IMR-90 (cell line): ENCODE measurements around the gene GNG2. TPM values are rescaled to one million over a fixed set of nuclear protein-coding genes. Genes with fewer than 3 reads are reported as not detected.
A peak's percentile ranks its signal among the peaks of the same experiment; 100 is the strongest.

Source experiments
- ATAC-seq: fragments of 200-7000 bp; cut with Tn5 transposase; 2 replicates; pipeline ENCODE4 v1.9.1; 2020; ENCODE audit warnings: low read depth, mild to moderate bottlenecking, moderate library complexity
- BruUV-seq: library from RNA; stranded (reverse); fragments of 400-500 nt; replicated peaks from 2 replicates; lab custom pipeline; 2021; lab: Mats Ljungman, UMichigan
- CTCF ChIA-PET: fragments of 300-600 bp; formaldehyde crosslinking; extraction: SDS; loops from one replicate; lab custom pipeline; 2021; ENCODE audit warnings: antibody characterized with exemption; lab: Yijun Ruan, JAX
- POLR2A ChIA-PET: fragments of 300-600 bp; sonication (Branson Sonifier 250); formaldehyde crosslinking; loops from one replicate; lab custom pipeline; 2022; ENCODE audit warnings: antibody characterized with exemption; ENCODE audit not compliant: unreplicated experiment; lab: Charles Lee
- DNase-seq: peaks from one replicate; pipeline ENCODE4 v3.0.0; 2013
- H2AFZ ChIP-seq: replicated peaks from 2 replicates; pipeline ENCODE3; 2013; ENCODE audit warnings: low read length, mild to moderate bottlenecking; ENCODE audit not compliant: poor library complexity
- H2AK5ac ChIP-seq: 2 replicates; pipeline ENCODE4 v1.6.1; 2013; ENCODE audit warnings: low read depth, low read length, inconsistent platforms
- H2AK9ac ChIP-seq: replicated peaks from 2 replicates; pipeline ENCODE3; 2013; ENCODE audit warnings: mild to moderate bottlenecking, low read depth, low read length, moderate library complexity; ENCODE audit not compliant: poor library complexity
- H2BK120ac ChIP-seq: 2 replicates; pipeline ENCODE4 v1.6.1; 2013; ENCODE audit warnings: low read depth, low read length, inconsistent platforms
- H2BK15ac ChIP-seq: 3 replicates; pipeline ENCODE4 v1.6.1; 2013; ENCODE audit warnings: low read depth, low read length, inconsistent platforms
- H2BK20ac ChIP-seq: 2 replicates; pipeline ENCODE4 v1.6.1; 2013; ENCODE audit warnings: low read depth, mild to moderate bottlenecking, inconsistent platforms, low read length, moderate library complexity
- H2BK5ac ChIP-seq: 2 replicates; pipeline ENCODE4 v1.6.1; 2013; ENCODE audit warnings: mild to moderate bottlenecking, low read depth, low read length, inconsistent platforms; ENCODE audit not compliant: poor library complexity, severe bottlenecking
- H3K14ac ChIP-seq: replicated peaks from 2 replicates; pipeline ENCODE4 v1.6.1; 2013; ENCODE audit warnings: low read depth, low read length, inconsistent platforms
- H3K18ac ChIP-seq: 2 replicates; pipeline ENCODE4 v1.6.1; 2013; ENCODE audit warnings: low read depth, low read length, control low read depth
- H3K23ac ChIP-seq: 2 replicates; pipeline ENCODE4 v1.6.1; 2013; ENCODE audit warnings: low read depth, low read length, inconsistent platforms
- H3K27ac ChIP-seq: 2 replicates; pipeline ENCODE4 v1.5.1; 2013; ENCODE audit warnings: mild to moderate bottlenecking, control low read depth, low read length; ENCODE audit not compliant: insufficient read depth
- H3K27me3 ChIP-seq: 2 replicates; pipeline ENCODE4 v1.6.1; 2013; ENCODE audit warnings: low read length; ENCODE audit not compliant: control insufficient read depth, insufficient read depth
- H3K36me3 ChIP-seq: 2 replicates; pipeline ENCODE4 v1.6.1; 2013; ENCODE audit warnings: low read length, mixed read lengths; ENCODE audit not compliant: control insufficient read depth, insufficient read depth
- H3K4ac ChIP-seq: 2 replicates; pipeline ENCODE4 v1.6.1; 2013; ENCODE audit warnings: low read depth, low read length, inconsistent platforms
- H3K4me1 ChIP-seq: 2 replicates; pipeline ENCODE4 v1.6.1; 2013; ENCODE audit warnings: low read length, mixed read lengths; ENCODE audit not compliant: control insufficient read depth, insufficient read depth
- H3K4me2 ChIP-seq: 2 replicates; pipeline ENCODE4 v1.6.1; 2013; ENCODE audit warnings: low read depth, mild to moderate bottlenecking, control low read depth, low read length, moderate library complexity
- H3K4me3 ChIP-seq: 2 replicates; pipeline ENCODE4 v1.5.1; 2013; ENCODE audit warnings: low read depth, mild to moderate bottlenecking, control low read depth, low read length, moderate library complexity; ENCODE audit not compliant: insufficient read depth
- H3K56ac ChIP-seq: 2 replicates; pipeline ENCODE4 v1.6.1; 2013; ENCODE audit warnings: low read length, inconsistent platforms; ENCODE audit not compliant: insufficient read depth; ENCODE audit errors: extremely low read depth
- H3K79me1 ChIP-seq, 2 experiments: 2 replicates each; pipeline ENCODE4 v1.6.1; 2013; ENCODE audit warnings: low read length in 2 of 2, inconsistent platforms in 1 of 2, low read depth in 1 of 2
- H3K9ac ChIP-seq: 2 replicates; pipeline ENCODE4 v1.6.1; 2013; ENCODE audit warnings: low read depth, low read length, control low read depth
- H3K9me1 ChIP-seq: 2 replicates; pipeline ENCODE4 v1.6.1; 2013; ENCODE audit warnings: low read length, inconsistent platforms; ENCODE audit not compliant: insufficient read depth
- H3K9me3 ChIP-seq: 2 replicates; pipeline ENCODE4 v1.6.1; 2013; ENCODE audit warnings: low read length; ENCODE audit not compliant: control insufficient read depth, insufficient read depth
- H4K20me1 ChIP-seq: 2 replicates; pipeline ENCODE4 v1.6.1; 2013; ENCODE audit warnings: low read length, inconsistent platforms; ENCODE audit not compliant: insufficient read depth
- H4K5ac ChIP-seq: 2 replicates; pipeline ENCODE4 v1.6.1; 2013; ENCODE audit warnings: mild to moderate bottlenecking, low read depth, low read length, control low read depth
- H4K8ac ChIP-seq, 2 experiments: 2 replicates each; pipeline ENCODE4 v1.6.1; 2013; ENCODE audit warnings: low read depth in 2 of 2, low read length in 2 of 2, control low read depth in 1 of 2, inconsistent platforms in 1 of 2
- H4K91ac ChIP-seq: 2 replicates; pipeline ENCODE4 v1.6.1; 2013; ENCODE audit warnings: low read depth, low read length, inconsistent platforms; ENCODE audit not compliant: insufficient read depth
- BHLHE40 ChIP-seq: fragments of 150-350 bp; IDR thresholded peaks from 2 replicates; pipeline ENCODE4 v1.6.1; 2016; ENCODE audit warnings: mild to moderate bottlenecking, low read depth, low read length
- CEBPB ChIP-seq: IDR thresholded peaks from 2 replicates; pipeline ENCODE4 v1.6.1; 2012; ENCODE audit warnings: low read depth, low read length, improper control_type of control experiment
- CHD1 ChIP-seq: IDR thresholded peaks from 2 replicates; pipeline ENCODE4 v1.6.1; 2012; ENCODE audit warnings: low read depth, low read length, improper control_type of control experiment
- CTCF ChIP-seq: conservative IDR thresholded peaks from 2 replicates; pipeline ENCODE4 v1.5.1; 2012; ENCODE audit warnings: mild to moderate bottlenecking, low read depth, low read length, improper control_type of control experiment
- ELK1 ChIP-seq: fragments of 150-350 bp; IDR thresholded peaks from 2 replicates; pipeline ENCODE4 v1.6.1; 2016; ENCODE audit warnings: low read depth, mild to moderate bottlenecking, low read length, moderate library complexity, borderline replicate concordance
- FOS ChIP-seq: fragments of 150-350 bp; IDR thresholded peaks from 2 replicates; pipeline ENCODE4 v1.6.1; 2016; ENCODE audit warnings: low read depth, low read length
- MAFK ChIP-seq: IDR thresholded peaks from 2 replicates; pipeline ENCODE4 v1.6.1; 2012; ENCODE audit warnings: low read depth, low read length, improper control_type of control experiment
- MAZ ChIP-seq: IDR thresholded peaks from 2 replicates; pipeline ENCODE4 v1.6.1; 2012; ENCODE audit warnings: low read depth, mild to moderate bottlenecking, low read length, improper control_type of control experiment, moderate library complexity, borderline replicate concordance
- MXI1 ChIP-seq: IDR thresholded peaks from 2 replicates; pipeline ENCODE4 v1.6.1; 2012; ENCODE audit warnings: low read depth, mild to moderate bottlenecking, low read length, moderate library complexity, borderline replicate concordance
- NFE2L2 ChIP-seq: fragments of 150-350 bp; IDR thresholded peaks from 2 replicates; pipeline ENCODE4 v1.6.1; 2016; ENCODE audit warnings: low read depth, mild to moderate bottlenecking, low read length
- POLR2A ChIP-seq: IDR thresholded peaks from 2 replicates; pipeline ENCODE4 v1.6.1; 2012; ENCODE audit warnings: mild to moderate bottlenecking, low read depth, low read length
- RAD21 ChIP-seq: IDR thresholded peaks from 2 replicates; pipeline ENCODE4 v1.6.1; 2012; ENCODE audit warnings: low read length, improper control_type of control experiment
- RCOR1 ChIP-seq: IDR thresholded peaks from 2 replicates; pipeline ENCODE4 v1.6.1; 2012; ENCODE audit warnings: mild to moderate bottlenecking, low read length, improper control_type of control experiment; ENCODE audit not compliant: insufficient replicate concordance
- RFX5 ChIP-seq: IDR thresholded peaks from 2 replicates; pipeline ENCODE4 v1.8.0; 2012; ENCODE audit warnings: low read depth, mild to moderate bottlenecking, low read length, moderate library complexity
- SMC3 ChIP-seq: fragments of 150-350 bp; IDR thresholded peaks from 2 replicates; pipeline ENCODE4 v1.6.1; 2016; ENCODE audit warnings: low read depth, mild to moderate bottlenecking, antibody characterized with exemption, low read length, moderate library complexity
- USF2 ChIP-seq: fragments of 150-350 bp; IDR thresholded peaks from 2 replicates; pipeline ENCODE4 v1.6.1; 2017; ENCODE audit warnings: mild to moderate bottlenecking, antibody characterized with exemption, low read length, low read depth
- WGBS, 2 experiments: methylation state at CpG; one replicate each; pipeline versions ENCODE4 v1.1.5 to v1.1.7; 2013; ENCODE audit warnings: missing lambda C conversion rate in 2 of 2; ENCODE audit not compliant: insufficient read length in 1 of 2; ENCODE audit errors: extremely low coverage in 2 of 2; 5-methylcytosine and 5-hydroxymethylcytosine counted together
- dilution Hi-C: fragments of 300-500 bp; cut with HindIII; formaldehyde crosslinking; loops from one replicate; pipeline ENCODE4 v1.14.3; 2018; ENCODE audit warnings: low sequenced_read_pairs; ENCODE audit not compliant: unreplicated experiment
- in situ Hi-C: fragments of 300-500 bp; cut with MboI; formaldehyde crosslinking; loops from 3 replicates; pipeline ENCODE4 v1.14.3; 2019; ENCODE audit warnings: low sequenced_read_pairs, inconsistent platforms, mixed read lengths
- intact Hi-C: fragments of 100-400 bp; cut with micrococcal nuclease; formaldehyde crosslinking; loops from 2 replicates; pipeline ENCODE4 v1.10.0; 2022
- polyA plus RNA-seq, 3 experiments: library from polyadenylated mRNA; depleted of rRNA; stranded (reverse); fragments of >200 nt; gene quantifications; 2 replicates each; pipeline ENCODE4 v1.2.3, GENCODE V29; 2012; ENCODE audit warnings: low replicate concordance in 1 of 3
- total RNA-seq: library from RNA; depleted of rRNA; stranded (reverse); fragments of >200 nt; gene quantifications from 2 replicates; pipeline ENCODE4 v1.2.3, GENCODE V29; 2012

The GNG2 gene
- total and polyA plus RNA-seq, 2 of the 4 experiments (the other 2 are of a cell fraction), result 13.1 to 14.6 TPM

GRCh38 chr14:51938821-51939220 is 78.4 kb downstream of the GNG2 start:
- Histone ChIP-seq H3K18ac (no peak overlapping the region), H2BK15ac (no peak overlapping the region), H3K9me3 (no peaks in the 10 kb centered on the region), H4K8ac (no peak overlapping the region), H3K36me3 (no peaks in the 10 kb centered on the region), H2AFZ (no peak overlapping the region), H3K14ac (peak overlapping the region; percentile 32; the same call in 1 of the 2 replicates), H3K4me1 (no peaks in the 10 kb centered on the region), H3K9ac (no peak overlapping the region), H3K27me3 (no peaks in the 10 kb centered on the region), H3K27ac (no peak overlapping the region), H2AK9ac (no peak overlapping the region), H3K23ac (no peak overlapping the region), H2BK20ac (no peak overlapping the region), H3K79me1 (0 out of 4 replicates have a peak, but pooled peaks cover 2 to 7% of the 10 kb centered on the region in 2 experiments), H2BK120ac (no peak overlapping the region), H3K9me1 (no peaks in the 10 kb centered on the region; the same call in 1 of the 2 replicates), H3K4me3 (no peak overlapping the region), H2BK5ac (no peak overlapping the region), H3K56ac (no peak overlapping the region), H4K20me1 (no peaks in the 10 kb centered on the region), H3K4me2 (no peak overlapping the region), H4K91ac (no peak overlapping the region), H3K4ac (no peak overlapping the region), H4K5ac (no peak overlapping the region), H2AK5ac (no peak overlapping the region)
- dilution Hi-C loops, result no loop called here
- in situ Hi-C loops, result no loop called here
- intact Hi-C loops, result no loop called here
- BruUV-seq, result no TSS peak
- ChIA-PET POLR2A (no interaction called here), CTCF (interaction anchor here (0.5 kb wide), 1 partner anchor 971 kb away, joined by 4 read pairs; no protein-coding TSS in a partner anchor)
- 50% methylated on average over 1 of the region's 3 CpGs; no CpG with 5 or more reads in 1 of the 2 experiments for WGBS, 2 experiments
- DNase-seq, result no peak
- no peak for ATAC-seq
- TF ChIP-seq BHLHE40, result no peak
- no peak for TF ChIP-seq USF2
- no peak for TF ChIP-seq RCOR1
- TF ChIP-seq CTCF, result no peak
- TF ChIP-seq SMC3, result no peak
- no peak for TF ChIP-seq CEBPB
- no peak for TF ChIP-seq FOS
- no peak for TF ChIP-seq RFX5
- no peak for TF ChIP-seq CHD1
- no peak for TF ChIP-seq NFE2L2
- no peak for TF ChIP-seq MAZ
- TF ChIP-seq RAD21, result no peak
- no peak for TF ChIP-seq MXI1
- TF ChIP-seq ELK1, result no peak
- no peak for TF ChIP-seq MAFK
- no peak for TF ChIP-seq POLR2A
